GM19467 (cell line): ENCODE measurements around the gene GRID1.
A peak's percentile ranks its signal among the peaks of the same experiment; 100 is the strongest.

Experiments used
- ATAC-seq: cut with Tn5 transposase; IDR thresholded peaks from one replicate; pipeline ENCODE4 v1.9.1; 2021; ENCODE audit warnings: mild to moderate bottlenecking, moderate library complexity; ENCODE audit not compliant: unreplicated experiment

The GRID1 gene

DNA sequence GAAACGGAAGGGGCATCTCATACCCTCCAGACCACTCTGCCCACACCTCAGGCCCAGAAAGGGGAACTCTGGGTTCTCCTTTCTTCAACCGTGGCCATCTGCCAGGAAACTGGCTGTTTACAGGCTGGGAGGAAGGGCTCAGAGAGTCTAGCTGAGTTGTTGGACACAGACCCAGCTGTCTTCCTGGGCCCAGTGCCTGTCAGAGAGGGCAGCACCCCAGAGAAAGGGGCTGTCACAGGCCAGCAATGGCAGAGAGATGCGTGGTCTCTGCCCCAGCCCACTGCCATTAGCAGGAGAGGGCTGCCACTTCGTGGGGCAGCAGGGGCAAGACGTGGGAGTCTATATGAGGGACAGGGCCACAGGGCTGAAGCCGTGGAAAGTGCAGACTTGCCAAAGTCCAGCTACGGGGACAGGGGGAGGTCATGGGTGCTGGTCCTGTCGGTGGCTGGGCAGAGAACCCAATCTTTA is 11.0 kb downstream of the GRID1 start:
- ATAC-seq = no peak

DNA sequence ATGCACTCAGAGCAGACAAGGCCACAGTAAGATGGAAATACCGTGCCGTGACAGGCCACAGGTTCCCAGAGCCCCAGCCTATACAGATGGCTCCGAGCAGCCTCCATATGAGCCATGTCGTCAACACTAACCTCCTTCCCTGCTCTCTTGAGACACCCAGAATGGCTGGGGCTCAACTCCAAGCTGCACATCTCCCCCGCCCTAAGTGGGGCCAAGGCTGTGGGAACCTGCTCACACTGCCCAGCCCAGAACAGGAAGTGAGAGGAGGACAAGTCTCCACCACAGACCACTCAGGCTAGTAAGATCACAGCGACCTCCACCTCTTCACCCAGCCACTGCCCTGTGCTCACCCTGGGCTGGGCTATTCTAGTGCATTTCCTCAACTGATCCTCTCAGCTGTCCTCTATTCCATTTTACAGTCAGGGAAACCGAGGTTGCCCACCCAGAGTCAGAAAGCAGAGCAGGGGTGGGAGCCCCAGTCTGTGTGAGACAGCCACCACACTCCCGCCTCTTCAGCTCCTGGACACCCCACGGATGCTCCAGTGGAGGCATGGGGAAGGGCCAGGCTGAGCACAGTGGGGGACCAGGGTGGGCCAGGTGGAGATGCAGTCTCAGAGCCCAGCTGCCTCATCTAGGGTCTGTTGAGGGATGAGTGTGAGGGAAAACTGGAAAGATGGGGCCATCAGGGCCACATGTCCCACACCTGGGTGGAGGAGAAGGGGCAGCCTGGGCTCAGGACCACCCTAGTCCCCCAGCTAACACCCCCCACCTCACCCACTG is 11.6 kb downstream of the GRID1 start:
- peak; percentile 65 for ATAC-seq

DNA sequence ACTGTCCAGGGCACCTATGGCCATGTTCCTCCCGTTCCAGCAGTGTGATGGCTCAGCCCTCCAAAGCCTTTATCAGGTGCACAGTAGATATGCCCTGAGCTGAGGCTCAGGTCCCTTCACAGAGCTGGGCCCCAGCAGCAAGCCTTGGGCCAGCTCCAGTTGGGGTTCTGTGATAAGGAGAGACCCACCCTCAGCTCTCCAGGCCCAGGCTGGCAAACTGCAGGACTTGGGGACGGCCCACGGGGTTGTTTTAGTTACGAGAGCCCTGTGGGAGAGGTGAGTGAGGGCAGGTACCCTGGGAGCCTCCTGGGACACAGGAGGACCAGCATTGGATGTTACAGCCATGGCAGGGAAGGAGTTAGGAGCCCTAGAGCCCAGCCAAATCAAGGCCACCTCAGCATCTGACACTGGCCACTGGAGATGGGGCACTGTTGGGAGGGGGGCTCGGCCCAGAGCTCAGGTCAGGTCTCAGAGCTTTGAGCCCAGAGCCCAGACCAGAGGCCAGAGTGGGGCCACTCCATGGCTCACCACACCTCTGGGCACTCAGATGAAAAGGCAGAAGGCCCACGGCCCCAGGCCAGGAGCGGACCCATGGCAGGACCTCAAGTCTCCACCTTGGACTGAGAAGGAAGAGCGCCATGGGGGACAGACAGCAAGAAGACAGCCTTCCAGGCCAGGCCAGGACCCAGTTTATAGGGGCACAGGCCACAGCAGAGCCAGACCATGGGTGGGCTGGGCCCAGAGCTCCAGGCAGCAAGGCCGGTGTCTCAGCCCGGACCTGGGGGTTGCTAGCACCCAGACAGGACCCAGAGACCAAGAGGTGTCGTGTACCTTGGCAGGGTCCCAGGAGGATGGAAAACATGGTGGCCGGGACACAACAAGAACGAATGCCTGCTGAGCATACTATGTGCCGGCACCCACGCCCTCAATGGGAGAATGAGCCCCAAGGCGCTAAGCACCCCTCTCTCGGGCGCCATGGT is 12.8 kb downstream of the GRID1 start:
- ATAC-seq = no peak

DNA sequence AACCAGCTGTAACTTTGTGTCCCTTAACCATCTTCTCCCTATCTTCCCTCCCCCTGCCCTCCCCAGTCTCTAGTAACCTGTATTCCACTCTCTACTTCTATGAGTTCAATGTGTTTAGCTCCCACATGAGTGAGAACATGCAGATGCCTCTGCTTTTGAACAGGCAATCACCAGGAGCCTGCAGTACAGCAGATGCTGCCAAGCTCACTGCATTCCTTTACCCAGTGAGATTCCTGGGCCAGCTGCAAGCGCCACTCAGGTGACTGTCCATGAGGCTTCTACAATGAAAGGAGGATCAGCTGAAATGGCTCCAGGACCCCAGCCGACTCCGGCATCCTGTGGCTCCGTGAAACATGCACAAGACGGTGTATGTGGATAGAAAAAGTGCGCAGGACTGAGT is 15.7 kb downstream of the GRID1 start:
- no peak for ATAC-seq

DNA sequence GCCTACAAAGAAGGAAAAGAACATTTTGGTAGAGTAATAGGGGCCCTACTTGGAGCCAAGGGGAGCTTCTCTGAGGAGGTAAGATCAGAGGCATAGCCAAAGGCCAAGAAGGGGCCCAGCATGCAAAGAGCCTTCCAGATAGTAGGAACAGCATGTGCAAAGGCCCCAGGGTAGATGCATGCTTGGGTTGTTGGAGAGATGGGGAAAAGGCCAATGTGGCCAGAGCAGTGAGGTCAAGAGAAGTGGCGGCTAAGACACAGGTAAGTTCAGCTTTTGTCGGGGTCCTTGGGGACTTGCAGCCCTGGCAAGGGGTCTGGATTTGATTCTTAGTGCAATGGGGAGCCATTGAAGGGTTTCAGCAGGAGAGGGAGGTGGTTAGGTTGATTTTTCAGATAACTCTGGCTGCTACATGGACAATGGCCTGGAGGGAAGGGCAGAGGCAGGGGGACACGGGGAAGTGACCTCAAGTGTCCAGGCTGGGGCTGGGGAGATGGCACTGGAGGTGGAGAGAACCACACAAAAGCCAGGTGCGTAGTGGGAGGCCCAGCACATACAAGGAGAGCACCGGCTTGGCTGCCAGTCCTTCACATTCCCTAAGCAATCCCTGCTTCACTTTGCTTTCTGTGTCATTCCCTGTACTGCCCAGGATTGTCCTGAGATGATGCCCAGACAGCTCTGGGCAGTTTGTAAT is 16.5 kb downstream of the GRID1 start:
- no peak for ATAC-seq

DNA sequence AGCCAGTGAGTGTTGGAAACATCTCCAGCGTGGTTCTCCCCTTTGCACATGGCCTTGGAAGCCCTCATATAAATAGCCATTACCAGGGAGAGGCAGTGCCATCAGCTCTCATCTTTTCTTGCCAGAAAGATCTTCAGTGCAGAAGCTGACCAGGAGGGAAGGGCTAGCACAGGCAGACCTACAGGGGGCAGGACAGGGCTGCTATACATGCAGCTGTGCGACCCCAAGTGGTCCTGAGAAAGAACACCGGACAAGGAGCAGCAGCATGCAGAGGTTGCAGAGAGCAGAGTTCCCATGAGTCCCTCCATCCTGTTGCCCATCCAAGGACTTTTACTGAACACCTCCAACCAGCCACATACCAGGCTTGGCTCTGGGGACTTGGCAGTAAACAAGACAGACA is 17.1 kb downstream of the GRID1 start:
- ATAC-seq = no peak

DNA sequence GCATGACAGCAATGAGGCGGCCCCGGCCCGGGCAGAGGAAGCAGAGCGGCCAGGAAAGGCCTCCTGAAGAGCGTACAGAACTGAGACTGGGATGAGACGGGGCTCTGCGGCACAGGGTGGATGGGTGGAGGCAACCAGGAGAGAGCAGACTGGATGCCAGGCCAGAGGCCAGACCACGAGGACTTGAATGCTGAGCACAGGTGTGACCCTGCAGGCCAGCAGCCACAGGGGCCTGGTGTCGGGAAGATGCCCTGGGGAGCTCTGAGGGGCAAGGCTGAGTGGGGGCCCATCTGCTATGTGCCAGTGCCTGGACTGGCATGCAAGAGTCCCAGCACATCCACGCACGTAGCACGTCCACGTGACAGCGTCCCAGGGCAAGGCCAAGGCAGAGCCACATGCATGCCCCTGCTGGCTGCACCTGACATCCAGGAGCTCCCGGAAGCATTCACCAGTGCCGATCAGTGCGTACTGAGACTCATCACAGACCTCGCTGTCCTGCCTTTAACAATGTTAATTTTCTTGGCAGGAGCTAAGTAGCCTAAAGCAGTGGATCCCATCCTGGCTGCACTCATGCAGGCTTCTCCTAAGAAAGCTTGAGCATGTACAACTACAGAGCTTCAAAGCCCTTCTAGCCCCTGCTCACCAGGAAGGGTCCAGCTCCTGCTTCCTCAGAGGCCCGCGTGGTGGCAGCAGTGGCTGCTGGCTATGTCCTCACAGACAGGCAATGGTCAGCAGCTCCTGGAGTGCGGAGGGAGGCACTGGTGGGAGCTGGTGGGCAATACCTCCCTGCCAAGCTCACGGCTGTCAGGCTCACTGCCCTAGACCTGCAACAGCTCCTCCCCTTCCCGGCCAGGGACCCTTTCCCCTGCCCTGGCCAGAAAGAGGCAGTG is 18.0 kb downstream of the GRID1 start:
- ATAC-seq = no peak

DNA sequence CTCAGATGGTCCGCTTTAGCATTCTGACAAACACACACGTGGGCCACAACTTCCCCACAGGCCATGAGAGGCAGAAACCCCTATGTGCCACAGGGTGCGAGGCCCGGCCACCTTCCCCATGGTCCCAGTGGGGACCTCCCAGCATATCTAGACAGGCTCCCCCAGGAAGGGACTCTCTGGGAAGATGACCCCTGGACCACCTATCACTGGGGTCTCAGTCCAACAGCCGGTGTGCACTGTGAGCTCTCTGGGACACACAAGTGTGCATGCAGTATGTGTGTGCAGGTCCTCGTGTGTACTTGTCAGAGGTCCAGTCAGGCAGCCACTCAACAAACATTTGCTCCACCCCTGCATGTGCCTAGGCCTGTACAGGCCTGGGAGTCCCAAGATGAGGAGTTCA is 18.7 kb downstream of the GRID1 start:
- no peak for ATAC-seq

DNA sequence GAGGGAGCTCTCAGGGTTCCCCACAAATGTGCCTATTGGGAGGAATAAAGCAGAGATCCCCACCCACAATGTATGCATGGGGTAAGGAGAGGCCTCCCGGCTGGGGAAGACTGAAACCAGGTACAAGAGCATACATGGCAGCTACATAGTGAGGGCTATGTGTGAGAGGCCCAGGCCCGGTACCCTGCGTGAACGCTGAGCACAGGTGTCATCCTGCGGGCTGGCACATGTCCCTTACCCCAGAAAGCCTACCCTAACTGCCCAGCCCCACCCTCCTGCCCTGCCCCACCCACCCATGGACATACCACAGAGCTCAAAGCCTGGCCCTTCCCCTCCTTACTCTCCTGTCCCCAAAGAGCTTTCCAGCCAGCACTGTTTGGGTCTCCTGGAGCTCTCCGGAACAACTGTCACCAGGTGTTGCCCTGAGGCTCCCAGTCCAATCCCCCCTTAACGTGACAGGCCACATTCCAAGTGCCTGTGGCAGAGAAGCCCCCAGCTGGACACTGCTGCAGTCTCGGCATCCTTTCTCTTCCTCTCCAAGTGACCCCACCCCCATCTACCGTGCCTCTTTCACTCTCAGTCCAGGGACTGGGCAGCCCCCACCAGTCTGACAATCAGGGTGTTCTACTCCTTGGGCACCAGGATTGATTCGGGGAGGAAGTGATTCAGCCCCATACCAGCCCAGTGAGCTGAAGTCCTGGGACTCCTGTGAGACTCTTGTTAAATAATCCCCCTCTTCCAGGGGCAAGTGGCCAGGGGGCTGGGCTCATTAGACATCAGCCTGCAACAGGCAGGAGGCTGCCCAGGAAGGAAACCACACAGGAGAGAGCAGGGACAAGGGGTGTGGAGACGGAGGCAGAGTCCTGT is 19.6 kb downstream of the GRID1 start:
- no peak for ATAC-seq

DNA sequence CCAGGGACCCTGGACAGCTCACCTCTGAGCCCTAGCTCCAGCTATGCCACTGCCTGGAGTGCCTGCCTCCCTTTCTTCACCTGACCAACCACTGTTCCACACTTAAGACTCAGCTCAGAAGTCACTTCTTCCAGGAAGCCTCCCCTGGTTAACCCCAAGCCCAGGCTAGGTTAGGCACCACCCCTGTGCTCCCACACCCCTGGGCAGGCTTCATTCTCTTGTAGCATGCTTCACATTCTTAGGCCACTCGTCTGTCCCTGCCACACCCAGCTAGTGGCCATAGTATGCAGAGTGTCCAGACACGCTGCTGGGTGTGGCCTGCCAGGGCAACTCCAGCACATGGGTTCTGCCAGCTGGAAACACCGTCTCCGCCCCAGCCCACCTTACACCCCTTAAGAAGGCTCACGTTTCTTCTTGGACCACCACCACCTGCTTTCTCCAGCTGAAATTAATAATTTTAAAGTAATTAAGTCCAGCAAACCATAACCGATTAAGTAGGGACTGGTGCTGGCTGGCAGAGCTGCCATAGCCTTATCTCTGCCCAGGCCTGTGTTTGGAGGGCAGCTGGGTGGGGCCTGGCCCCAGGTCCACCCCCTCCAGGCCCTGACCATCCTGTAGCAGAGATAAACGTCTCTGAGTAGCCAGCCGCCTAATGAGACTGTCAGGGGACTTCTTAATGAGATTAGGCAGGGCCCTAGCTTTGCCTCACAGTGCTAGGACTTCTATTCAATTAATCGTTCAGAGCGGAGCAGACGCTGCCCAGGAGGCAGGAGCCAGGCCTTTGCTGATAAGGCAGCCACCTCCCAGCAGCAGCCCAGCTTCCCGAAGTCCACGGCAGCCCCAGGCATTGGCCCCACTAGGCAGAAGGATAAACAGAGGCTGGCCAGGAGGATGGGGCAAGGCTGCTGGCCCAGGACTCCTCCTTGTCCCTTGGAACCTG is 20.5 kb downstream of the GRID1 start:
- ATAC-seq = no peak

DNA sequence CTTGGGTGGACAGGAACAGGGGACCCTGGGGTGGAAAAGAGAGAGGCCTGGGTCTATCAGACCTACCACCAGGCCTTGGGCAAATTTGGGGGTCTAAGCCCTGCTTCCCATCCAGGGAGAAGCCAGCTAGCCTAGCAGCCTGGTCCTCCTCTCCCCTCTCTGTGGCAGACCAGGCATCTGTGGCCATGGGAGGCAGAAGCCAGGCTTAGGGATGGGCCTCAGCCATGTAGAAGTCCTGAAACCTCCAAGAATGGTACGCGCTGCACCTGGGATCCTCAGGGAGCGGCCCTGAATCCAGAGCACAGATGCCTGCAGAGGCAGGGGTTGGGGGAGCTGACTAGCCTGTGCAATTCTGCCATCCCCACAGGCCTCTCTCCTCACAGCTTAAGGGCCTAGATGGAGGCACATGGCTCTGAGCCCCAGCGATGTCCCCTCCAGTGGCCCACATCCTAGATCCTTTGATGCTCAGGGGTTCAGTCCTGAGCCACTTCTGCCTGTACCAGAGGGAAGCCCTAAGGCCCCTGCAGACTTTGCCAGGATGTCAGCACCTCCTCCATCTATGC is 21.2 kb downstream of the GRID1 start:
- no peak for ATAC-seq

DNA sequence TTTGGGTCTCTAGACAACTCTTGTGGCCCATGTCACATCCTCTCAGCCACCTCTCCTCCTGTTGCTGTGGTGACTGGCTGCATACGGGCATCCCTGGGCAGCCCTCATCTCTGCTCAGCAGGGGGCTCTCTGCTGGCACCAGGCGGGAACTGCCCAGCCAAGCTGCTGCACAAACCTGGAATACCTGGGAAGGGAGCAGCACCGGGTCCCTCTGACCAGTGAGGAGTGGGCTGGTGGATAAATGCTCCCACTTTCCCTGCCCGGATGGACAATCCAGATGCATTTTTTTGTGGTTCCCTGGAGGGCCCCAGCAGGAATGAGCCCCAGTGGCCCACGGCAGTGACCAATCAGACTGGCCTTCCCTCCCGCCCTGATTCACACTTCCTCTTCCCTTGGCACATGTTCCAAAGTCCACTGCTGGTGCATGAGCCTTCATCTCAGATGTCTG is 21.9 kb downstream of the GRID1 start:
- ATAC-seq = no peak

DNA sequence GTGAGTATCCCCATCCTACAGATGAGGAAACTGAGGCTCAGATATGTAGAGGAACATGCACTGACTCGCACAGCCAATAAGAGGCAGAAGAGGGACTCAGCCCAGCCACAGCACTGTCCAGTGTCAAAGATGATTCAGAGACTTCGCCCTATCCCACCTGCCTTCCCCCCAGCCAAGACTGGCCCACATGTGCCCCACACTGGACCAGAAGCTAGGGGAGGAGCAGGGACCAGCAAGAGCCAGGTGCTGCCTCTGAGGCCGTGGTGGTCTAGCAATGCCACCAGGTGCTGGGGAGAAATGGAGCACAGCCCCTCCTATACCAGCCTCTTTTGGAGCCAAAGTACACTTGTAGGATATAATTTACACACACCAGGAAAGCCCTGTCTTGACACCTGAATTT is 22.3 kb downstream of the GRID1 start:
- ATAC-seq = no peak

DNA sequence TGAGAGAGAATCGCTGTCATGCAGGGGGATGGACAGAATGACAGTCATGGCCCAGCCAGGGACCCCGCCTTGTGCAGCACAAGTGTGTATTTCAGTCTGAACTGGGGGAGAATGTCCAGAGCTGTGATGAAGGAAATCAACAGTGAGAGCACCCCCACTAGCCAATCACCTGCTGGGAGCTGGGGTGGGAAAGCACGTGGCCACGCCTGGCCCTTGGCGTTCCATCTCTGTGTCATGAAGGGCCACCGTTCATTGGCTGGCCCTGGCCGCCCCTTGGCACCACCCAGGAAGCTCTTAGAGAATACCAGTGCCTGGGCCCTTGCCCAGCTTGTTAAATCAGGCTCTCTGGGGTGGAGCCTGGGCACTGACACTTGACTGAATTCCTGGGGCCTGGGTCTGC is 22.8 kb downstream of the GRID1 start:
- ATAC-seq = no peak

DNA sequence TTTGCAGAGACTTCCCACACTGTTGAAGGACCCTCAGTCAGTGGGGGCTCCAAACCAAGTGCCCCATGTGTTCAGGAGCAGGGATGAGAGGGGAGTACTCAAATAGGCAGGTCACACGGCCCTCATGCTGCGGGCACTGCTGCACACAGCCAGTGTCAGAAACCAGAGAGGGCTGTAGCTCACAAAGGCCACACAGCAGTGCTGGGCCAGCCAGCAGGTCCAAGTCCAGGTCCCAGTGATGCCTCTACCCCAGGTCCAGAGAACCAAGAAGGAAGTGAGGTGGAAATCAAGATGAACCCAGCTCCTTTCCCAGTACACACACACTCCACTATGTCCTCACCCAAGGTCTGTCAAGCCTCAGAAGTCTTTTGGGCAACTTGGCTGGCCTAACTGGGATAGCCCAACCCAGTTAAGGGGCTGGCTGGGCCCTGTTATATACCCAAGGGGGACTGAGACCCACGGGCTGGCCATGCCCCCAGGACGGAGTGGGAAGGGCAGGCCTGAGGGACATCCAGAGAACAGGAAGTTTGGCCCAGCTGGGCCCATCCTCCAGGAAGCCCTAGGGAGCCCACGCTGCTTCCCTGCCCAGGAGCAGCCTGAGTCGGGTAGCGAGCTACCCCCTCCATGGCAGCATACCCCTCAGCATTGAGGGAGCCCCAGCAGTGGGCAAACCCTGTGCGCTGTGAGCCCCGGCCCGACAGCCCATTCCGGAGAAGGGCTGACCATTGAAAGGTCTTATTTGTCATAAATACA is 24.3 kb downstream of the GRID1 start:
- no peak for ATAC-seq

DNA sequence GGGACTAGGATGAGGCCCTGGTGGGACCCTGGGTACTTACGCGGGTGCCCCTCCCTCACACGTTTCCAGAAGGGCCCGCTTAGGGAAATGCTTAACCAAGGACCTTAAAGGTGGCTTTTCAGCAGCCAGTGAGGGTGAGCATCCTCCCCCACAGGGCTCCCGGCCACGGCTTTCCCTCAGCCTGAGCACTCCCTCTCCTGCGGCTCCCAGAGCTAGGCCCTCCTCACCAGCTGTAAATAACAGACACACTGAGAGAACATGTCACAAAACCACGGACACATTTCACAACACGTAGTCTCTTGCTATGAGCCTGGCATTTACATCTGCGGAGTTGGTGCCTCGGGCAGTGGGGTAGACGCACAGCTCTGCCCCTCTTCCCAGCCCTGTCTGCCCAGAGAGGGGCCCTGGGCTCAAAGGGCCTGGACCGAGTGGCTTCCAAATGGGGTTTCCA is 25.2 kb downstream of the GRID1 start:
- no peak for ATAC-seq

DNA sequence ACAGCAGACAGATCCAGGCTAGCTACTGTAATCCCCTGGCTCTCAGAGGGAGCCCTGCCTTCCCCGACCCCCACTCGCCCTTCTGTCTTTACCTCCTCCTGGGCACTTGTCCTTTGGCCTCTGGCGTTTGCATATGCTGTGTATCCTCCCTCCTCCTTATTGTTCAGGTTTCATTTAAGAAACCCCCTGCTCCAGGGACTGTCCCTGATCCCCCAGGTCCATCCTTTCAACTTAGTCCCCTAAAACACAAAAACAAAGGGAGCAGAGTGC is 25.7 kb downstream of the GRID1 start:
- ATAC-seq = no peak
